AG08395 (cell line): ENCODE measurements around the gene FNIP2.
A peak's percentile ranks its signal among the peaks of the same experiment; 100 is the strongest.
"Not testable (repeated sequence)": the region's sequence is repeated elsewhere in the genome, so short reads cannot be mapped to it uniquely, and the experiment has no call there.

Experiments
- DNase-seq: peaks from one replicate; pipeline ENCODE4 v3.0.0; 2012; ENCODE audit warnings: mixed read lengths, low spot score

FNIP2 gene

GRCh38 chr4:158915683-158916241, 146.9 kb downstream of the FNIP2 start:
- DNase-seq = no peak

GRCh38 chr4:158920452-158920996, 151.7 kb downstream of the FNIP2 start:
- DNase-seq = not testable (repeated sequence)

DNA sequence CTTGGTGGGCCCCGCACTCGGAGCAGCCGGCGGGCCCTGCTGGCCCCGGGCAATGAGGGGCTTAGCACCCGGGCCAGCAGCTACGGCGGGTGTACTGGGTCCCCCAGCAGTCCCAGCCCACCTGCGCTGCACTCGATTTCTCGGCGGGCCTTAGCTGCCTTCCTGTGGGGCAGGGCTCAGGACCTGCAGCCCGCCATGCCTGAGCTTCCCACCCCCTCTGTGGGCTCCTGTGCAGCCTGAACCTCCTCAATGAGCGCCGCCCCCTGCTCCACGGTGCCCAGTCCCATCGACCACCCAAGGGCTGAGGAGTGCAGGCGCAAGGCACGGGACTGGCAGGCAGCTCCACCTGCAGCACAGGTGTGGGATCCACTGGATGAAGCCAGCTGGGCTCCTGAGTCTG, 158.9 kb downstream of the FNIP2 start:
- DNase-seq = not testable (repeated sequence)

- no peak for DNase-seq
These were observed 161.3 kb downstream of the FNIP2 start for GRCh38 chr4:158929939-158930638.

GRCh38 chr4:158930639-158930972, 161.8 kb downstream of the FNIP2 start:
- DNase-seq = no peak

- no peak for DNase-seq
These were observed 164.4 kb downstream of the FNIP2 start for GRCh38 chr4:158933236-158933635.

GRCh38 chr4:158934996-158935669, 166.3 kb downstream of the FNIP2 start:
- DNase-seq = no peak

DNA sequence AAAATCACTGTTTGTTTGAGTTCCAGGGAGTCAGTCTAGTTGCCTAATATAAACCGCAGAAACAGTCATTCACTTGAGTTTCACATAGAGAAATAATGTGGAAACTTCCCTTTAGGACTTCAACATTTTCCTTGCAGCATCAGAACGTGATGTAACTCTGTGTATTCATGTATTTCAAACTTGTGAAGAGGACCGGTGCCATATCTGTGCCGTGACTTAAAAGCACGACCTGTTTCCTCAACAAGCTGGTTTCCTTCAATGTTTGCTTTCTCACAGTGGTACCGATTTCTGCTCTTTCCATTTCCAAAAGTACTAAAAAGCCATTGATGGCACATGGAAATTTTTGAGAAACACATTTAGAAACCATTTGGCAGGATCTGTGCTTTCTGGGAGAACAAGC, 167.4 kb downstream of the FNIP2 start:
- DNase-seq = no peak

GRCh38 chr4:158938220-158939044, 169.6 kb downstream of the FNIP2 start:
- DNase-seq = peak; percentile 76

- DNase-seq = no peak
These were observed 171.4 kb downstream of the FNIP2 start for GRCh38 chr4:158940271-158940670.

- no peak for DNase-seq
These were observed 172.5 kb downstream of the FNIP2 start for GRCh38 chr4:158941321-158941720.

- no peak for DNase-seq
These were observed 173.1 kb downstream of the FNIP2 start for GRCh38 chr4:158941895-158942294.

DNA sequence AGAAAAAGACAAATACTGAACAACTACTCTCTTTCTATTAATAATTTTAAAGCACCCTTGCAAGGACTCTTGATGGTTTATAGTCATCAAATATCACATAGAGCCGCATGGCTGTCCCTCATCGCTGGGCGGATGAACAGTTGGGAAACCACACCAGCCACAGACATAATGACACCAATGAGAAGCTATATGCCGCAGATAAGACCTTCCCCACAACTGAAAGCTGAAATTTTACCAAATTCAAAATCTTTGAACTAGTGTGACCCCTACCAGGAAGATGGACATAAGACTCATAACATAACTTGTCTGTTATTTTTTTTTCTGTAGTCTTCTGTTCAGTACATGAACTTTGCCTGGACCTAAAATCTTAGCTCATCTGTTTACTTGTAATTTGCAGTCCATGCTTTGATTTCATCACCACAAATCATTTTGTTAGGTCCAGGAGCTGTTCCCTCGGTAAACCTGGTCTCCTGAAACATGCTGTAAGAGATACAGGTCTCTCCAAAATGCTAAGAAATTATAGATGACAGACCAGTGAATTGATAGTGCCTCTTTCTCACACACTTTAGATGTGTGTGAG, 176.8 kb downstream of the FNIP2 start:
- DNase-seq = no peak

DNA sequence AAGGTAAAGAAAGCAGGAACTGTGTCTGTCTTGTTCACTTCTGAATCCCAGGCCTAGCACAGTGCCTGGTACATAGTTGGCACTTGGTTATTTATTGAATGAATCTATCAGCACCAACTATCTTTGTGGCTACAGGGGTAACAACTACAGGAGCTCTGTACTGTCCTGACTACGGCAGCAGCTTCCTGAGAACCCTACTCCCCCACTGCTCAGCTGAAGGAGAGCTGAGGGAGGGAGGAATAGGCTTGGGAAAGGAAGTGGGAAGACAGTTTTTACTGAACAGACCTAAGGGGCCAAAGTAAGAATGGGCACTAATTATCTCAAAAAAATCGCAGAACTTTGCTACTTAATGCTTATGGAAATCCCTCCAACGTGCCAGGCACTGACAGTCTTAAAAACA, 178.0 kb downstream of the FNIP2 start:
- no peak for DNase-seq

DNA sequence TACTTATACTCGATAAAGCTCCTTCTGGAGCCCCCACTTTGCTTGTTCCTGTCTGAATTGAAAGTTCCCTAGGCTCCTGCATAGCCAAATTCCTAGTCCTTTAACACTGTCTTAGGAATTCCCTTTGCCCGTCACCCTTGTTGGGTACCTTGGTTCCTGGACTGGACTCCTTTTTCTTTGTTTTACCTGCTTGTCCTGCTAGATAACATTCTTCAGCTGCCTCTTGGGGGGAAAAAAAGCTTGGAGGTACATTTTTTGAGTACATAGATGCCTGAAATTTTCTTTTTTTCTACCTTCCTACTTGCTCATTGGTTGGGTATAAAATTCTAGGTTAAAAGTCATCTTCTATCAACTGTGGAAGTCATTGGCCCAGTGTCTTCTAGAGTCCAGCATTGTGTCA, 179.2 kb downstream of the FNIP2 start:
- DNase-seq = no peak

GRCh38 chr4:158949099-158949498, 180.3 kb downstream of the FNIP2 start:
- DNase-seq = peak; percentile 14

DNA sequence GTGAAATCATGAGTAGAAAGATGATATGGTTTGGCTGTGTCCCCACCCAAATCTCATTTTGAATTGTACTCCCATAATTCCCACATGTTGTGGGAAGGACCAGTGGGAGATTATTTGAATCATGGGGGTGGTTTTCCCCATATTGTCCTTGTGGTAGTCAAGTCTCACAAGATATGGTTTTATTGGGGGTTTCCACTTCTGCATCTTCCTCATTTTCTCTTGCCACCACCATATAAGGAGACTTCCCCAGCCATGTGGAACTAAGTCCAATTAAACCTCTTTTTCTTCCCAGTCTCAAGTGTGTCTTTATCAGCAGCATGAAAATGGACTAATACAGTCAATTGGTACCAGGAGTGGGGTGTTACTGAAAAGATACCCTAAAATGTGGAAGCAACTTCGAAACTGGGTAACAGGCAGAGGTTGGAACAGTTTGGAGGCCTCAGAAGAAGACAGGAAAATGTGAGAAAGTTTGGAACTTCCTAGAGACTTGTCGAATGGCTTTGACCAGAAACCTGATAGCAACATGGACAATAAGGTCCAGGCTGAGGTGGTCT, 183.5 kb downstream of the FNIP2 start:
- DNase-seq = not testable (repeated sequence)

DNA sequence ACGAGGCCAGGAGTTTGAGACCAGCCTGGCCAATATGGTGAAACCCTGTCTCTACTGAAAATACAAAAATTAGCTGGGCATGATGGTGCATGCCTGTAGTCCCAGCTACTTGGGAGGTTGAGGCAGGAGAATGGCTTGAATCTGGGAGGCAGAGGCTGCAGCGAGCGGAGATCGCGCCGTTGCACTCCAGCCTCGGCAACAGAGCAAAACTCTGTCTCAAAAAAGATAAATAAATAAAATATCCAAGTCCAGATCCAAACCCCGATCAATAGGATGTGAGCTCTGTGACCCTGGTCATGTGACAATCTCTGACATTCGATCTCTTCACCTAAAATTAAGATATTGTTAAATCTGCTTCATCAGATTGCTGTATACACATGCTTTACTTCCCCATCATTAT, 187.5 kb downstream of the FNIP2 start:
- not testable (repeated sequence) for DNase-seq

DNA sequence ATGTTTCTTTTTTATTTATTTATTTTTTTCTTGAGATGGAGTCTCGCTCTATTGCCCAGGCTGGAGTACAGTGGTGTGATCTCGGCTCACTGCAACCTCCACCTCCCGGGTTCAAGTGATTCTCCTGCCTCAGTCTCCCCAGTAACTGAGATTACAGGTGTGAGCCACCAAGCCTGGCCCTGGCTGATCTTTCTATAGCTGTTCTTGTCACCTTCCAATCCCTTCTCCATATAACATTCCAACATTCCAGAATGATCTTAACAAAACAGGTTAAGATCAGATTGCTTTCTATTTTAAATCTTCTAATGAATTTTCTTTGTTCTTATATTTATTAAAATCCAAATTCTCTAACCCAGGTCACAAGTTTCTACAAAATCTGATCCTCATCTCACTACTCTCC, 188.1 kb downstream of the FNIP2 start:
- DNase-seq = not testable (repeated sequence)
